GM23338 (cell line): Measurements from ENCODE around the gene PRRG1. TPM values are rescaled to one million over a fixed set of nuclear protein-coding genes. Genes with fewer than 3 reads are reported as not detected.

Experiments
- ATAC-seq: fragments of 200-7000 bp; cut with Tn5 transposase; 3 replicates; pipeline ENCODE4 v1.9.1; 2020
- DNase-seq: peaks from one replicate; pipeline ENCODE4 v3.0.0-alpha.2; 2015; ENCODE audit warnings: low spot score
- H2AFZ ChIP-seq: fragments of 200-600 bp; sonication (generic); 2 replicates; pipeline ENCODE4 v1.8.0; 2016; ENCODE audit warnings: antibody characterized with exemption, mild to moderate bottlenecking, moderate library complexity
- H3F3A ChIP-seq: fragments of 200-600 bp; sonication (generic); replicated peaks from 2 replicates; pipeline ENCODE4 v1.8.0; 2017; ENCODE audit warnings: antibody characterized with exemption, mixed run types, low read depth
- H3K27ac ChIP-seq: fragments of 200-600 bp; sonication (generic); 2 replicates; pipeline ENCODE4 v1.6.1; 2016; ENCODE audit warnings: low read depth
- H3K27me3 ChIP-seq: fragments of 200-600 bp; sonication (generic); 2 replicates; pipeline ENCODE4 v1.8.0; 2016; ENCODE audit warnings: mild to moderate bottlenecking, mixed run types, moderate library complexity; ENCODE audit not compliant: insufficient read depth
- H3K36me3 ChIP-seq: fragments of 200-600 bp; sonication (generic); 2 replicates; pipeline ENCODE4 v1.8.0; 2016; ENCODE audit warnings: mild to moderate bottlenecking; ENCODE audit not compliant: insufficient read depth
- H3K4me1 ChIP-seq: fragments of 200-600 bp; sonication (generic); 2 replicates; pipeline ENCODE4 v1.8.0; 2016; ENCODE audit warnings: mild to moderate bottlenecking, moderate library complexity; ENCODE audit not compliant: insufficient read depth
- H3K4me2 ChIP-seq: fragments of 200-600 bp; sonication (generic); 2 replicates; pipeline ENCODE4 v1.7.1; 2017; ENCODE audit warnings: mixed run types
- H3K4me3 ChIP-seq: fragments of 200-600 bp; sonication (generic); 2 replicates; pipeline ENCODE4 v1.6.1; 2016; ENCODE audit warnings: mixed run types
- H3K79me2 ChIP-seq: fragments of 200-600 bp; sonication (generic); replicated peaks from 2 replicates; pipeline ENCODE4 v1.8.0; 2017; ENCODE audit warnings: mild to moderate bottlenecking; ENCODE audit not compliant: insufficient read depth
- H3K9me2 ChIP-seq: fragments of 200-600 bp; sonication (generic); 2 replicates; pipeline ENCODE4 v1.8.0; 2017; ENCODE audit not compliant: insufficient read depth
- H4K20me1 ChIP-seq: fragments of 200-600 bp; sonication (generic); replicated peaks from 2 replicates; pipeline ENCODE4 v1.8.0; 2017; ENCODE audit warnings: mild to moderate bottlenecking; ENCODE audit not compliant: insufficient read depth
- H3K27ac Mint-ChIP-seq: 2 replicates; pipeline ENCODE4 v1.8.0; 2020; ENCODE audit warnings: inconsistent platforms, mild to moderate bottlenecking, moderate library complexity, mixed read lengths
- H3K27me3 Mint-ChIP-seq: 3 replicates; pipeline ENCODE4 v1.8.0; 2022; ENCODE audit warnings: low read depth, mild to moderate bottlenecking, moderate library complexity, mixed read lengths, inconsistent platforms; ENCODE audit not compliant: insufficient read depth, poor library complexity
- H3K36me3 Mint-ChIP-seq: 3 replicates; pipeline ENCODE4 v1.8.0; 2021; ENCODE audit warnings: low read depth, mild to moderate bottlenecking, inconsistent platforms, moderate library complexity, mixed read lengths
- H3K4me1 Mint-ChIP-seq: 3 replicates; pipeline ENCODE4 v1.8.0; 2020; ENCODE audit warnings: mild to moderate bottlenecking, inconsistent platforms, mixed read lengths
- H3K4me3 Mint-ChIP-seq: 3 replicates; pipeline ENCODE4 v1.8.0; 2021; ENCODE audit warnings: moderate library complexity, mild to moderate bottlenecking, inconsistent platforms, mixed read lengths
- H3K9me3 Mint-ChIP-seq: 3 replicates; pipeline ENCODE4 v1.8.0; 2020; ENCODE audit warnings: moderate library complexity, mild to moderate bottlenecking, inconsistent platforms, mixed read lengths
- CREB1 ChIP-seq: fragments of 250-450 bp; sonication (Bioruptor Pico); IDR thresholded peaks from 2 replicates; pipeline ENCODE4 v1.5.0; 2020; ENCODE audit warnings: low read depth, mild to moderate bottlenecking, moderate library complexity
- ETS1 ChIP-seq: IDR thresholded peaks from 2 replicates; pipeline ENCODE4 v1.6.1; 2016; ENCODE audit warnings: antibody characterized with exemption
- EZH2 ChIP-seq: fragments of 200-600 bp; sonication (generic); IDR thresholded peaks from one replicate; pipeline ENCODE4 v1.8.0; 2017; ENCODE audit warnings: antibody characterized with exemption, mild to moderate bottlenecking, low read depth; ENCODE audit not compliant: unreplicated experiment
- EZH2phosphoT487 ChIP-seq: fragments of 200-600 bp; sonication (generic); IDR thresholded peaks from one replicate; pipeline ENCODE4 v1.8.1; 2018; ENCODE audit warnings: antibody characterized with exemption; ENCODE audit not compliant: unreplicated experiment
- JUNB ChIP-seq: IDR thresholded peaks from one replicate; pipeline ENCODE4 v1.6.1; 2016; ENCODE audit warnings: antibody characterized with exemption; ENCODE audit not compliant: unreplicated experiment
- NANOG ChIP-seq: IDR thresholded peaks from 2 replicates; pipeline ENCODE4 v1.6.1; 2016; ENCODE audit warnings: antibody characterized with exemption, borderline replicate concordance
- REST ChIP-seq: IDR thresholded peaks from one replicate; pipeline ENCODE4 v1.6.1; 2018; ENCODE audit warnings: antibody characterized with exemption; ENCODE audit not compliant: unreplicated experiment
- STAT1 ChIP-seq: IDR thresholded peaks from one replicate; pipeline ENCODE4 v1.6.1; 2016; ENCODE audit warnings: antibody characterized with exemption; ENCODE audit not compliant: unreplicated experiment
- ZNF114 ChIP-seq: fragments of 250-450 bp; sonication (Bioruptor Pico); IDR thresholded peaks from 2 replicates; pipeline ENCODE4 v1.5.0; 2020; ENCODE audit warnings: mild to moderate bottlenecking, moderate library complexity
- ZNF331 ChIP-seq: fragments of 250-450 bp; sonication (Bioruptor Pico); IDR thresholded peaks from 2 replicates; pipeline ENCODE4 v1.5.0; 2020; ENCODE audit warnings: low read depth, mild to moderate bottlenecking, moderate library complexity
- ZNF462 ChIP-seq: fragments of 250-450 bp; sonication (Bioruptor Pico); IDR thresholded peaks from 2 replicates; pipeline ENCODE4 v1.5.0; 2020; ENCODE audit warnings: mild to moderate bottlenecking, moderate library complexity
- polyA plus RNA-seq: library from polyadenylated mRNA; unstranded; fragments of >200 nt; fragmentation: Nextera tagmentation; extraction: Ambion mirVana; gene quantifications from 2 replicates; pipeline ENCODE4 v1.2.1, GENCODE V29; 2016
- total RNA-seq: library from RNA; depleted of rRNA; stranded (reverse); fragments of >200 nt; shearing (Covaris generic); gene quantifications from 2 replicates; pipeline ENCODE4 v1.2.3, GENCODE V29; 2014

Gene PRRG1
- total and polyA plus RNA-seq, 2 experiments from 2014 or later: 3.8 to 10.8 TPM

GRCh38 chrX:37367946-37368345 lies 18.8 kb downstream of the PRRG1 start:
- Histone ChIP-seq H3F3A (no peaks in the 10 kb centered on the region), H3K4me1 (no peaks in the 10 kb centered on the region), H3K36me3 (no peaks in the 10 kb centered on the region), H3K4me3 (no peak overlapping the region), H3K27me3 (no peaks in the 10 kb centered on the region), H3K9me2 (no peaks in the 10 kb centered on the region), H3K79me2 (peaks cover 48% of the 10 kb centered on the region), H3K27ac (no peak overlapping the region), H4K20me1 (no peaks in the 10 kb centered on the region), H2AFZ (no peak overlapping the region), H3K4me2 (no peak overlapping the region)
- Mint-ChIP-seq H3K4me1 (no peaks in the 10 kb centered on the region), H3K36me3 (no peaks in the 10 kb centered on the region), H3K27me3 (no peaks in the 10 kb centered on the region), H3K27ac (no peak overlapping the region), H3K9me3 (no peaks in the 10 kb centered on the region), H3K4me3 (no peak overlapping the region)
- ATAC-seq (no peak), DNase-seq (no peak)
- no peak for TF ChIP-seq STAT1
- no peak for TF ChIP-seq EZH2phosphoT487
- TF ChIP-seq ZNF114 (CRISPR knock-in tag): no peak
- TF ChIP-seq NANOG: no peak
- TF ChIP-seq EZH2: no peak
- TF ChIP-seq CREB1: no peak
- TF ChIP-seq ETS1: no peak
- no peak for TF ChIP-seq REST
- TF ChIP-seq ZNF462: no peak
- no peak for TF ChIP-seq JUNB
- TF ChIP-seq ZNF331 (CRISPR knock-in tag): no peak
